GM19035 (cell line): ENCODE measurements around the gene FLVCR1.
"Not testable (repeated sequence)": the region's sequence is repeated elsewhere in the genome, so short reads cannot be mapped to it uniquely, and the experiment has no call there.

Source experiments
- ATAC-seq: cut with Tn5 transposase; IDR thresholded peaks from one replicate; pipeline ENCODE4 v1.9.1; 2021; ENCODE audit not compliant: unreplicated experiment

The FLVCR1 gene

GRCh38 chr1:212857992-212858460, at the start of gene FLVCR1:
Gene FLVCR1, plus strand, starts transcription at chr1:212858275. Its CDS starts 178 bp downstream, at chr1:212858453.
- ATAC-seq, result peak; percentile 95

- ATAC-seq, result no peak
These were observed 43.3 kb upstream of the FLVCR1 start for GRCh38 chr1:212814537-212815334.

GRCh38 chr1:212816567-212817278, 41.4 kb upstream of the FLVCR1 start:
- ATAC-seq, result no peak

GRCh38 chr1:212819726-212820125, 38.3 kb upstream of the FLVCR1 start:
- peak; percentile 78 for ATAC-seq

GRCh38 chr1:212820969-212821368, 37.1 kb upstream of the FLVCR1 start:
- ATAC-seq, result no peak

- ATAC-seq, result no peak
These were observed 35.1 kb upstream of the FLVCR1 start for GRCh38 chr1:212822956-212823355.

- no peak for ATAC-seq
These were observed 33.9 kb upstream of the FLVCR1 start for GRCh38 chr1:212824201-212824600.

- no peak for ATAC-seq
These were observed 32.1 kb upstream of the FLVCR1 start for GRCh38 chr1:212825798-212826452.

GRCh38 chr1:212827171-212827776, 30.8 kb upstream of the FLVCR1 start:
- ATAC-seq, result no peak

- ATAC-seq, result no peak
These were observed 30.2 kb upstream of the FLVCR1 start for GRCh38 chr1:212827831-212828278.

- ATAC-seq, result no peak
These were observed 29.7 kb upstream of the FLVCR1 start for GRCh38 chr1:212828395-212828794.

GRCh38 chr1:212833211-212834207, 24.6 kb upstream of the FLVCR1 start:
- not testable (repeated sequence) for ATAC-seq

- no peak for ATAC-seq
These were observed 19.9 kb upstream of the FLVCR1 start for GRCh38 chr1:212838145-212838544.

- ATAC-seq, result not testable (repeated sequence)
These were observed 13.6 kb upstream of the FLVCR1 start for GRCh38 chr1:212844521-212844920.

GRCh38 chr1:212847549-212847948, 10.5 kb upstream of the FLVCR1 start, which contains the start of gene SPATA45:
Gene SPATA45, minus strand, starts transcription at chr1:212847649. Its CDS starts 11,500 bp downstream, at chr1:212836149.
- ATAC-seq, result no peak

GRCh38 chr1:212852105-212852688, 5.9 kb upstream of the FLVCR1 start:
- no peak for ATAC-seq

- no peak for ATAC-seq
These were observed 4.4 kb upstream of the FLVCR1 start for GRCh38 chr1:212853658-212854057.

- ATAC-seq, result no peak
These were observed 1.3 kb upstream of the FLVCR1 start for GRCh38 chr1:212856755-212857154.
